GM18870 (cell line): ENCODE data around the gene PROZ.

Experiments
- ATAC-seq: cut with Tn5 transposase; IDR thresholded peaks from one replicate; pipeline ENCODE4 v1.9.1; 2021; ENCODE audit warnings: moderate library complexity; ENCODE audit not compliant: unreplicated experiment

The PROZ gene

DNA sequence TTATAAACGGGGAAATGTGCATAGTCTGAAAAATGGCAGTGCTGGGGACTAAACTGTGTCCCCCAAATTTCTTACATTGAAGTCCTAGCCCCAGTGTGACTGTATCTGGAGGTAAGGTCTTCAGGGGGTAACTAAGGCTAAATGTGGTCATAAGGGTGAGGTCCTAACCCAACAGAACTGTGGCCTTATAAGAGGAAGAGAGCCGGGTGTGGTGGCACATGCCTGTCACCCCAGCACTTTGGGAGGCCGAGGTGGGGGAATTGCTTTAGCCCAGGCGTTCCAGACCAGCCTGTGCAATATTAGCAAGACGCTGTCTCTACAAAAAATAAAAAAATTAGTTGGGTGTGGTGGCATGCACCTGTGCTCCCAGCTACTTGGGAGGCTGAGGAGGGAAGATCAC lies 17.8 kb downstream of the PROZ start:
- ATAC-seq: no peak

DNA sequence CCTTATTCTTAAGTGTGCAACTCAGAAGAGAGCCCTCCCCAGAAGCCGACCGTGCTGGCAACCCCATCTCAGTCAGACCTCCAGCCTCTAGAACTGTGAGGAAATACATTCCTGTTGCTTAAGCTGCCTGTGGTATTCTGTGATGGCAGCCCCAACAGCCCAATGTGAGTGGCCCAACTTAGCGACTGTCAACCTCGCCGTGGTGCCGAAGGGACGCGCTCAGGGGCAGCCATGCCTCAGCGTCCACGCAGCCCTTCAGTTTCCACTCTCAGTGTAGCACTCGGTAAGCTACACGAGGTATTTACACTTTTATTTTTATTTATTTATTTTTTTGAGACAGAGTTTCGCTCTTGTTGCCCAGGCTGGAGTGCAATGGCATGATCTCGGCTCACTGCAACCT lies 18.4 kb downstream of the PROZ start:
- no peak for ATAC-seq

DNA sequence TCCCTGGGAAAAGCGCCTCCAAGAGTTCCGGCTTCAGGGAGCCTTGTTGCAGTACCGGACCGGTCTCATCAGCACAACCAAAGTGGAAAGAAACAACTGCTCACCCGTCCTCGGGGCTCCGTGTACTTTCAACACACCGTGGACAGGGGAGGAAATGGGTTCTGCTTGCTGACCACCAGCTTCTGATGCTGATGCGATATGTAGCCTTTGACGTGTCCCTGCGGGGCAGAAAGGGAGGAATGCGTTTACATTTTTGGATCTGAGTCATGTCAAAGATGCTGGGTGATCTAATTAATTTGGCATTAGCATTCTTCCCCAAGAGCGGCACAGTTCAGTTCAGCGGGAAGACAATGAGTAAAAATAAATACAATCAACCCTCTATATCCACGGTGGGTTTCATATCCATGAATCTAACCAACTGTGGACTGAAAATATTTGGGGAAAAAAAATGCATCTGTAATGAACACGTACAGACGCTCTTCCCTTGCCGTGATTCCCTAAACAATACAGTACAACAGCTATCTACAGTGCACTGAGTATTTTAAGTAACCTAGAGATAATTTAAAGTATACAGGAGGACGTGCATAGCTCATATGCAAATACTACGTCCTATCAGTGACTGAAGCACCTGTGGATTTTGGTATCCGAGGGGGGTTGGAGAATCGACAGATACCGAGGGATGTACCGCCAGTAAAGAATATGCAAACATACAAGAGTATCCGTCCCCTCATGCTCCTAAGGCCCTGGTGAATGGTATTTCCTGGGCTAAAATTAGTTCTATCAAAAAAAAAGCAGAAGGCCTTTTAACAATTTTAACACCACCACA lies 19.8 kb downstream of the PROZ start:
- ATAC-seq: no peak

DNA sequence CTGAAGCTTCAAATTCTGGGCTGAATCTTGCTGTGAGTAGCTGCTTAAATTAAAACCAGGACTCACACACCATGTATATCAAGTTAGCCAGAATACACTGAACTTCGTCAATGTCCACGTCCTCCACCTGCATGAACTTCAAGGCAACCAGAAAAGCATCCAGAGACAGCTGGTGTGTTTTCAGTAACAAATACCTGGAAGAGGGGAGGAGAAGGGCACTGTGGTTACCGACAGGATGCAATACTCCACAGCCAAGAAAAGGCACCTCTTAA lies 20.4 kb downstream of the PROZ start:
- ATAC-seq: no peak

DNA sequence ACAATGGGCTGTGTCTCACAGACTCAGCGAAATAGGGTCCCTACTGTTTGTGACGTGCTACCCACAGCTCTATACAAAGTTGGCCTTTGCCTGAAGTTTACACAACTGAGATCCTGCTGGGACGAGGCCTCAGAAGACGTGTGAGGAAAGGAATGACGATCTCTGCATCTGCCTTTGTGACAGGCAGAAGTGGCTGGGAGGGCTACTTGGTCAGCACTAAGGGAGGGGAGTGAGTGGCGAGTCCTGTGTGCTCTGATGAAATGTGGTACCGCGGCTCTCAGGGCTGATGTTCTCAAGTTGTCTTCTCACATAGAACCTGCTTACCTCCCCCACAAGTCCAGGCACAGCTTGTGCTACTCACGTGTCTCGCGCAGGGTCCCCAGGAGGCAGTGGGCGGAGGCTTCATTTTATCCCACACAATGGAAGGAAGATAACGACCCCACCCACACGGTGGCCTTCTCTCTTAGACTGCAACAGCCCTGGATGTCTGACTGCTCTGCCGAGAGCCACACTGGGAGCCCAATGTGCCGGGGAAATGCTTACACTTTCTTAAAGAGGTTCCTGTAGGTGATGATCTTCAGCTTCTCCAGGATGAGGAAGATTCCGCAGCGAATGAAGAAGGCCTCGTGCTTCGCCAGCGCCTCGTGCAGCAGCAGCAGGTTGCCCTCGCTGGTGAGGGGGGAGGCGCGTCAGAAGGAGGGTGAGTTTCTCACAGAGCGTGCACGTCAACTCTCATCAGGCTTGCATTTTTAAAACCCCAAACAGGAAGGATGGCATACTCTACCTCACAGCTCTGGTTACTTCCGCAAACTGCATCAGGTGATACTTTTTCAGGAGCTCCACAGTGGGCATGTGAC lies 21.2 kb downstream of the PROZ start:
- ATAC-seq: no peak

DNA sequence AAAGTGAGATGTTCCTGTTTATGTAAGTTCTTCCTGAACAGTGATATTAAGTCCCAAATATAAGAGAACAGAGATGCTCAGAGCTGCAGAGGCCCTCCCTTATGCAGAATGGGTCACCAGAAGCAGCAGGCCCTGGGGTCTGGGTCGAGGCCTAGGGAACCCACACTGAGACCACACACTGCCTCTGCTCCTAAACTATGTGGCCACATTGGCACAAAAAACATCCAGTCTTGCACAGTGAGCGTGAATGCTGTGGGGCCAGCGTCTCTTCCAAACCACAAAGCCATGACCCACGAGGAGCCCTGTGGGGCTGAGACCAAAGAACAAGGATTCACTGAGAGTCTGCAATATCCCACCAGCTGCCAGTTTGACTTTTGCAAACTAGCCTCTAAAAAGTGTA lies 23.6 kb downstream of the PROZ start:
- ATAC-seq: no peak

DNA sequence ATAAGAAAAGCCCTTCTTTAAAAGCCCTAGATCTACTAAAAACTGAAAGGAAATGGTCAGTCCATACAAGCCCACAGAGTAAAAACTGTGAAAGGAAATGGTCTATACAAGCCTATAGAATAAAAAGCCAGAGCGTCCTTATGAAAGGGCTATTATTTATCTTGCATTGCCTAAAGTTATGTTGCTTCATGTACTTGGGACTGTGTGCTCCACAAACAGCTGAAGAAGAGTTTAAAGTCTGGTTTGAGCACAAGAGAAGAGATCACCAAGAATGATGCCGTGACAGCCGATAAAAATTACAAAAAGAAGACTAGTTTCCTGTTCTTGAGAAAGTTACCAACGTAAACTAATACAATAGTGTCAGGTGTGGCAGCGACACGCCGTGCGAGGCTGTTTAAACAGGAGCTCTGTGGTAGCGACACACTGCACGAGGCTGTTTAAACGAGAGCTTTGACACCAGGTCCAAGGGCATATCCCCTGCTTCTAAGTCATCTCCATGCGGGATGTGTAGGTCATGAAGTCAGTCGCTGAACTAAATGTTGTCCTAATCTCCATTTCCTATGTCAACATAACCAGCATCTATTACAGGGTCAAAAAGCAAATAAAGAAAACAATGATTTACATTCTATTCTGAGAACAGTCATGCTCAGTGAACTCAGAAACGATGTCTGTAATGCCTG lies 25.1 kb downstream of the PROZ start:
- ATAC-seq: no peak

DNA sequence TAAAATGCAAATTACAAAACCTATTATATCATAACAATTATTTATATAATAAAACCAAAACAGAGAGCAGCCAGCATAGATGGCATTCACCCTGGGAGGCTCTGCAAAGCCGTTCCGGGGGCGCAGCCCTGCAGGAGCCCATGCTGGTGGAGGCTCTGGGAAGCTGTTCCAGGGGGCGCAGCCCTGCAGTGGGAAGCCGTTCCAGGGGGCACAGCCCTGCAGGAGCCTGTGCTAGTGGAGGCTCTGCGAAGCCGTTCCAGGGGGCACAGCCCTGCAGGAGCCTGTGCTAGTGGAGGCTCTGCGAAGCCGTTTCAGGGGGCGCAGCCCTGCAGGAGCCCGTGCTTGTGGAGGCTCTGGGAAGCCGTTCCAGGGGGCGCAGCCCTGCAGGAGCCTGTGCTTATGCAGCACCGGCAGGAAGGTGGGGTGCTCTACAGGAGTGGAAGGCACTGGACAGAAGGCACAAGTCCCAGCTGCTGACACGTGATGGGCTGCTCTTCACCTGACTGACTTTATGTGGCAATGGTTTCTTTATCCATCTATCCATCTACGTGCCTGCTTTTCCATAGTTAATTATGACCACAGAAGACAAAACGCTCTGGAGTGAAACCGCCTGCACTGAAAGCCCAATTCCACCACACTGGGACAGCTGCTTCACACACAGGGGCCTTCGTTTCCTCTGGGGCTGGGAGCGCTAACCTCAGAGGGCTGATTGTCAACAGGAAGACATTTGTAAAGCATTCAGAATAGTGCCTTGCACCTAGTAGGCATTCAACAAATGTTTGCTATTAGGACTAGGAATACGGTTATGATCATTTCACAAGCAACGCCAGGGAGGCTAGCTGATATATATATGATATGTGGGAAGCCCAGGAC lies 26.4 kb downstream of the PROZ start:
- ATAC-seq: no peak

DNA sequence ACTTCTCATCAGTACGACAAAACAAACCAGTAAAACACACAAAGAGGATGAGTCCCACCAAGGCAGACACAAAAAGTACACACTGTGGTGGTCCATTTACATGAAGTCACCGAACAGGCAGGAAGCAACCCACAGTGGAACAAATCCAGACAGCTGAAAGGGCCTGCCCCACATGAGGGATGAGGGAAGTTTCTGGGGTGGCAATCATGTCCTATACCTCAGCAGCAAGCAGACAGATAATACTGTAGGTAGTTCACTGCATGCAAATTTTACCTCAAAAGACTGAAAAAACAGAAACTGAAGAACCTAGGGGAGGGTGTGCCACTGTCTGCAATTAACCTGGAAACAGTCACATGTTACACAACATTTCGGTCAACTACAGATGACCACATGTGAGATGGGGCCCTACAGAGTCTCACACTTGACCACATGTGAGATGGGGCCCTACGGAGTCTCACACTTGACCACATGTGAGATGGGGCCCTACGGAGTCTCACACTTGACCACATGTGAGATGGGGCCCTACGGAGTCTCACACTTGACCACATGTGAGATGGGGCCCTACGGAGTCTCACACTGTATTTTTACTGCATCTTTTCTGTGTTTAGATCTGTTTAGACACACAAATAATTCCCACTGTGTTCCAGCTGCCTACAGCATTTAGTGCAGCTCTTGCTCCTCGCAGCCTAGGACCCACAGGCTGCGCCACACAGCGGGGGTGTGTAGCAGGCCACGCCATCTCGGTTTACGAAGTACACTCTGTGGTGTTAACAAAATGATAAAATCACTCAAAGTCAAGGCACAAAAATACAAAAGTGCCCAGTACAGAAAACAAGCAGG lies 27.8 kb downstream of the PROZ start:
- peak; percentile 95 for ATAC-seq

DNA sequence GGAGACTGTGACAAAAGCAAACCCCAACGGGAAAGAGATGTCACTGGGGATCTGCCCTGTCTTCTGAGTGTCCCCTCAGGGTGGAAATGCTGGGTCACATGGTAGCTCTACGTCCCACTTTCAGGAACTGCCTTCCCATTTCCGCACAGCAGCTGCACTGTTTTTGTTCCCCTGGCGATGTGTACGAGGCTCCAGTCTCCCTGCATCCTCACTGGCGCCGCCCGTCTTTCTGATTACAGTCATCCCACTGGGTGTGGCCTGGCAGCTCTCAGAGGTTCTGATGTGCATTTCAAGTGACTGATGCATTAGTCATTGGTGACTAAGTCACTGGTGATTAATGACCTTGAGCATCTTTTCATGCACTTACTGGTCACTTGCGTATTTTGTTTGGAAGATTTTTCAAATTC lies 28.8 kb downstream of the PROZ start:
- no peak for ATAC-seq

DNA sequence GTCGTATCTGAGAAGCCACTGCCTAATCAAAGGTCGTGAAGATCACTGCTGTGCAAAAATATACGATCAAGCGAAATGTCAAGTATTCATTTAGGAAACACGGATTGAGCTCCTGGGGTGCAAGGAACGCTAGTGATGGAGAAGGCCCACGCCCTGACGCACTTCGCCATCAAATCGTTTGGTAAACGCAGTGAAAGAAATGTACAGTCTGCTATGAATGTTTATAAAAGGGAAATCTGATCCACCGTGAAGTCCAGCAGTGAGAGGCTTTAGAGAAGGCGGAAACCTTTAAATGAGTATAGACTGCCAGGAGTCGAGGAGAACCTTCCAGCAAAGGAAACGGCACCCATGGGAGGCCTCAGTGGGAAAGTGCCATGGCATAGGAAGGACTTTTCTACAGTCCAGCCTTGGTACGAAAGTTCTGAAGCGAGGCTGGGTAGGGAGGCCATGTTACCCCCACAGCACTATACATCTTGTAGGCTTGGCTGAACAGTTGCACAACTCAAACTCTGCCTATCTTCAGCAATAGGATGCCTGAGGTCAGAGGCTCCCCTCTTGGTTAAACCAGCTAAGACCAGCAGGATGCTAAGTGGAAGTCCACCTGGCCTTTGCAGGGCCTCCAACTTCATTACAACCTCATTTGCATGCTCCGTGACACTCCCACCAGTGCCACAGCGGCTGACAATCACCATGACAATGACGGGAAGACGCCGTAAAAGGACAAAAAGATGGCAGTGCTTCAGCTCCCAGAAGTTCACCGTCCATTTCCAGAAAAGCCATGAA lies 29.6 kb downstream of the PROZ start:
- no peak for ATAC-seq

DNA sequence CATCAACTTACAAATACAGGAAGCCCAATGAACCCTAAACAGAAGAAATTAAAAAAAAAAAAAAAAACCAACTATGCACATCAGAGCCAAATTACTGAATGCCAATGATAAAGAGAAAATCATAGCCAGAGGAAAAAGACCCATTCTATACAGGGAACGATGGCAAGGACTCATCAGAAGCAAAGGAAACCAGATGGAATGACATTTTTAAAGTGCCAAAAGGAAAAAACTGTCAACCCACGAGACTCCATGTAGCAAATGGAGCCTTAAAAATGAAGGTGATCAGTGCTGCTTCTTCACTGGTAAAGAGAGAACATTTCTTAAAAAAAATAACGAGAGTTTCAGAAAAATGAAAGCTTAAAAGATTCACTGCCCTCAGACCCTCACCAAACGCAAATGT lies 31.7 kb downstream of the PROZ start:
- ATAC-seq: no peak

DNA sequence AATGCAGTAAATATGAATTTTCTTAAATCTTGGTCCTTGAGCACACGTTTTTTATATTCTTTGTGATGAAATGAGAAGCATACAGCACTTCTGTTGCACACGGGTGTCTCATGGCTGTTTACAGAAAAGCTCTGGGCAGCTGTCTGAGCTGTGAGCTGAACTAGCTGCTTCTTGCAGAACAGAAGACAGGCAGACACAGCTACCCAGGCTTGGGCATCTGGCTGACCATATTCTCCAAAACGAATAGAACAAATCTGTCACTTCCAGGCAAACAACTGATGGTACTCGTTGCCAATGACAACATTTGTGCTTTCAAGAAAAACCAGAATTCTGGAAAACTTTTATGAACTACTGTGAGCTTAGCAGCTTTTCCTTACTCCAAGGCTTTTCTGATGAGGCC lies 33.8 kb downstream of the PROZ start:
- ATAC-seq: no peak

DNA sequence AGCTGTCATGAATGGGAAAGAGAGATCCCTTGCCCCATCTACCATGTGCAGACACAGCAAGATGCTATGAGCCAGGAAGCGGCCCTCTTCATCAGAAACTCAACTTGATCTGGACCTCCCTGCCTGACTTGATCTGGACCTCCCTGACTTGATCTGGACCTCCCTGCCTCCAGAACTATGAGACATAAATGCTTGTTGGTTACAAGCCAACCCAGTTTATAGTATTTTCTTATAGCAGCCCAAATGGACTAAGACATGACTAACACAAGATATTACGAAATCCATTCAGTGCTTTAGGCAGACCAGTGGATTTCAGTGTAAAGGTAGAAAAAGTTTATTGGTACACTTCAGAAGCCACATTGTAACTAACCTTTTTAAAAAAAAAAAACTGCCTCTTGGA lies 34.5 kb downstream of the PROZ start:
- no peak for ATAC-seq

DNA sequence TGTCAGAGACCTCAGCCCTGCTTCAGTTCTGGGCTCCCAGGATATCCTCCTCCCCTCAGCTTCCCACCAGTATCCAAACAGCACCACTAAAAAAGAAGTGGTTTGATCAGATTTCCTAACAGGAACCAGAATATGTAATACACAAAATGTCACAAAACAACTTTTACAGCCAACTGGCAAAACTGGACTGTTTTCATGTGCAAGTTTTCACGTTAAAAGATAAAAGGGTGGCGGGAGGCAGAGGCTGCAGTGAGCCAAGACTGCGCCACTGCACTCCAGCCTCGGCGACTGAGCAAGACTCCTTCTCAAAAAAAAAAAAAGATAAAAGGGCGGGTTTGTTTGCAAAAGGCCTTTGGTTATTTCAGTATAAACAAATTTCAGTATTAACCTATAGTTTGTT lies 36.9 kb downstream of the PROZ start:
- no peak for ATAC-seq

DNA sequence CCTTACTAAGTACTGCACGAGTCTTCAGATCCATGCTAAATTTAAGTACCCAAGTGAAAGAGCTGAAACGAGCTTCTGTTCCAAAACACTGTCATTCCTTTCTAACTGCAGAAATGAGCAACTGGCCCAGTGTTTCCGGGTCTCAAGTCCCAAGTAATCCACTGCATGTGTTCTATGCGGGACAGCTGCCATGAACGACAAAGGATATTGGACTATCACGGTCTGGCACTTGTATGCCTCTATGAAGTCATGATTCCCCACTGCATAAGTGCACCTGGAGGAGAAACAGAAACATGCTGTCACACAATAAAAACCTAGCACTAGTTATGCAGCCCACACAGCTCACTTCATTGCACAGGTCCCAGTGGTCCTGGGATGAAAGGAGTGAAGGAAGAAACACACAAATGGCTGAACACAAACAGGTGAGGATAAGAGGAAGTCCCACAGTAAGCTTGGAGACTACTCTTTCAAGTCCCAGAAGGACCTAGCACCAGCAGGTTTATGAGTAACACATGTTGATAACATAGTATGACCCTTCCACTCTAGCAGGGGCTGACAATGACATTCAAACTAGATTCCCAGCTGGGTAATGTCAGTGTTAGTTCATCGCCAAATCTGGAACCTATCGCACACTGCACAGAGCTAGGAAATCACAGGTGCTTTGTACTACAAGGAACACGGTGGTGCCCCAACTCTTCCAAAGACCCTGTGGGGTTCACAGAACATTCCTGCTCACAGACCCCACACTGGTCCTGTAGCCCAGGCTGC lies 38.7 kb downstream of the PROZ start:
- no peak for ATAC-seq

DNA sequence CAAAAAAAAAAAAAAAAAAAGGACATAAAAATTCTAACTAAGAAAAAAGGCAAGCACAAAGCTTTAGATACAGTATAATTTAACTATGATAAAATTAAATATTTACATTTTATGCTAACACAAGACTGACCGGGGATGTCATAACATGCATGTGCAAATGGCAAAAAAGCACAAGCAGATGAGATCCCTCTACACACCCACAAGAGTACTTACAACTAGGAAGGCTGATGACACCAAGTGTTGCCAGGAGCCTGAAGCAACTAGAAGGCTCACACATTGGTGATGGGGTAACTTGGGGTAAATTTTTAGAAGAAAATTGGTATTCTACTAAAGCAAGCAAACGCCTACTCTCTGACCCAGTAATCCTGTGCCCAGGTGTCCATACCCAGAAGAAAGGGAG lies 43.4 kb downstream of the PROZ start:
- ATAC-seq: no peak

DNA sequence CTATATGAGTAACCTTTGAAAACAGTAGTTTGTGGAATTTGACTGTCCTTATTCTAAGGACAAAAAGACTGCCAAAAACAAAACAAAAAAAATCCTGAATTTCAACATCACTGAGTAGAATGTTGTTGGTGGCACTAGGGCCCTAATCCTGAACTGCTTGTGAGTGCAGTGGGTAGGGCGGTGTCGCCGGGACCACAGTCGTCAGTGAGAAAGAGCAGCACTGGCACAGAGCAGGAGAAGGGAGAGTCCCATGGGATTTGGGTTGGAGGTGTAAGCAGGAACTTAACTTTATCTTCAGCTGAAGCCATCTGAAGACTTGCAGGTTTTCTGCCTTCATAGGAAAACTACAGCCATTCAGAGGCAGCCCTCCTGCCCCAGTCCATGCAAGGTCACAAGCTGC lies 44.5 kb downstream of the PROZ start:
- ATAC-seq: no peak
